Esophagus muscularis mucosa (tissue), 3 donors: ENCODE data around the gene PRDM15.

ENCODE experiments used
- POLR2A ChIP-seq: fragments of 450-650 bp; IDR thresholded peaks from one replicate; pipeline ENCODE4 v1.6.1; 2017; ENCODE audit warnings: antibody characterized with exemption, moderate library complexity, mild to moderate bottlenecking, low read depth
- TF ChIP-seq, protein P1 (sequence below), 3 experiments: fragments of 200-600 bp in 2 of 3; fragments of 450-650 bp in 1 of 3; sonication (generic) in 2 of 3; IDR thresholded peaks; one replicate each; pipeline ENCODE4 v1.5.1; 2017 to 2019; ENCODE audit warnings: antibody characterized with exemption in 3 of 3, mild to moderate bottlenecking in 2 of 3, moderate library complexity in 1 of 3

DNA sequence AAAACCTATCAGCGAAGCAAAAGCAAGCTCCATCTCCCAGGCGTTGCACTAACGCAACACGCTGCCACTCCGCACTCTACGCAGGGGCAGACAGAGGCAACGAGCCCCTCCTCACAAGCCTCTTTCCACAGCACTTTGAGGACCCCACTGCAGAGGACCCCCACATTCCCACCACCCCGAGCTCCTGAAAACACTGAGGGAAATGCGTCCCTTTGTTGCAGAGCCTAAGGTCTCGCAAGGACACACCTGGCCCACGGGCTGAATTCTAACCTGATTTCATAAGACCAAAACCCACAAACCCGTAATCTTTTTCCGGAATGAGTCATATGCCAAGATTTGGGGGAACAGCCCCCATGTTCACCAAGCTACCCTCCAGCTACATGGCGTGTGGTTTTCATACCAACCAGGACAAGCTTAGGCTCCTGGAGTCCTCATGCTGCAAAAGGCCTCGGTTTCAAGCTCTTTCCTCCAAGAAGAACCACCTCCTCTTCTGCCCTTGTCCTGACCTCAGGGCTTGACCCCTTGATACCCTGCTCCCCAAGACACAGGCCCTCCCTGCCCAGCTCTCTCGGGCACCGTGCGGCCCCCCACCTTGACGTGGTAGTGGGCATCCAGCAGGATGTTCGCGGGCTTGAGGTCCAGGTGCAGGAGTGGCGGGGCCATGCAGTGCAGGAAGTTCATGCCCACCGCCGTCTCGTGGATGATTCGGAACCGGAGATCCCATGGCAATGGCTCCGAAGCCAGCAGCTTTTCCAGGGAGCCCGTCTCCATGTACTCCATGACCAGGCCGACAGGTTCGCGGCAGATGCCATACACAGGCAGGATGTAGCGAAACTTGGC is 123.0 kb downstream of the PRDM15 start:
- TF ChIP-seq POLR2A: no peak
- TF ChIP-seq, protein P1, sequence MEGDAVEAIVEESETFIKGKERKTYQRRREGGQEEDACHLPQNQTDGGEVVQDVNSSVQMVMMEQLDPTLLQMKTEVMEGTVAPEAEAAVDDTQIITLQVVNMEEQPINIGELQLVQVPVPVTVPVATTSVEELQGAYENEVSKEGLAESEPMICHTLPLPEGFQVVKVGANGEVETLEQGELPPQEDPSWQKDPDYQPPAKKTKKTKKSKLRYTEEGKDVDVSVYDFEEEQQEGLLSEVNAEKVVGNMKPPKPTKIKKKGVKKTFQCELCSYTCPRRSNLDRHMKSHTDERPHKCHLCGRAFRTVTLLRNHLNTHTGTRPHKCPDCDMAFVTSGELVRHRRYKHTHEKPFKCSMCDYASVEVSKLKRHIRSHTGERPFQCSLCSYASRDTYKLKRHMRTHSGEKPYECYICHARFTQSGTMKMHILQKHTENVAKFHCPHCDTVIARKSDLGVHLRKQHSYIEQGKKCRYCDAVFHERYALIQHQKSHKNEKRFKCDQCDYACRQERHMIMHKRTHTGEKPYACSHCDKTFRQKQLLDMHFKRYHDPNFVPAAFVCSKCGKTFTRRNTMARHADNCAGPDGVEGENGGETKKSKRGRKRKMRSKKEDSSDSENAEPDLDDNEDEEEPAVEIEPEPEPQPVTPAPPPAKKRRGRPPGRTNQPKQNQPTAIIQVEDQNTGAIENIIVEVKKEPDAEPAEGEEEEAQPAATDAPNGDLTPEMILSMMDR (IDR thresholded peaks at IDR 0.05): no peak
